Islet of Langerhans (tissue), 1 donor: ENCODE data around the gene PRIM2.
A peak's percentile ranks its signal among the peaks of the same experiment; 100 is the strongest.
"Not testable (repeated sequence)": the region's sequence is repeated elsewhere in the genome, so short reads cannot be mapped to it uniquely, and the experiment has no call there.

Experiments used
- FAIRE-seq: peaks from one replicate; lab custom pipeline; 2011; peaks lifted over from hg19 to GRCh38; lab: Jason Lieb, UNC

Gene PRIM2

DNA sequence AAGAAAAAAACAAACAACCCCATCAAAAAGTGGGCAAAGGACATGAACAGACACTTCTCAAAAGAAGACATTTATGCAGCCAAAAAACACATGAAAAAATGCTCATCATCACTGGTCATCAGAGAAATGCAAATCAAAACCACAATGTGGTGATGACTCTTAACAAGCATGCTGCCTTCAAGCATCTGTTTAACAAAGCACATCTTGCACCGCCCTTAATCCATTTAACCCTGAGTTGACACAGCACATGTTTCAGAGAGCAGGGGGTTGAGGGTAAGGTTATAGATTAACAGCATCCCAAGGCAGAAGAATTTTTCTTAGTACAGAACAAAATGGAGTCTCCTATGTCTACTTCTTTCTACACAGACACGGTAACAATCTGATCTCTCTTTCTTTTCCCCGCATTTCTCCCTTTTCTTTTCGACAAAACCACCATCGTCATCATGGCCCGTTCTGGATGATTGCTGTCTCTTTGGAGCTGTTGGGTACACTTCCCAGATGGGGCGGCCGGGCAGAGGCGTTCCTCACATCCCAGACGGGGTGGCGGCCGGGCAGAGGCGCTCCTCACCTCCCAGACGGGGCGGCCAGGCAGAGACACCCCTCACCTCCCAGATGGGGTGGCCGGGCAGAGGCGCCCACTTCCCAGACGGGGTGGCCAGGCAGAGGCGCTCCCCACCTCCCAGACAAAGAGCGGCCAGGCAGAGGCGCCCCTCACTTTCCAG is 7.2 kb upstream of the PRIM2 start:
- FAIRE-seq = not testable (repeated sequence)

DNA sequence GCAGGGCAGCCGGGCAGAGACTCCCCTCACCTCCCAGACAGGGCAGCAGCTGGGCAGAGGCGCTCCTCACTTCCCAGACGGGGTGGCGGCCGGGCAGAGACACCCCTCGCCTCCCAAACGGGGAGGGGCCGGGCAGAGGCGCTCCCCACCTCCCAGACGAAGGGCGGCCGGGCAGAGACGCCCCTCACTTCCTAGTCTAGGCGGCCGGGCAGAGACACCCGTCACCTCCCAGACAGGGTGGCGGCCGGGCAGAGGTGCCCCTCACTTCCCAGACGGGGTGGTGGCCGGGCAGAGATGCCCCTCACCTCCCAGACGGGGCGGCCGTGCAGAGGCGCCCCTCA is 6.6 kb upstream of the PRIM2 start:
- FAIRE-seq = no peak

DNA sequence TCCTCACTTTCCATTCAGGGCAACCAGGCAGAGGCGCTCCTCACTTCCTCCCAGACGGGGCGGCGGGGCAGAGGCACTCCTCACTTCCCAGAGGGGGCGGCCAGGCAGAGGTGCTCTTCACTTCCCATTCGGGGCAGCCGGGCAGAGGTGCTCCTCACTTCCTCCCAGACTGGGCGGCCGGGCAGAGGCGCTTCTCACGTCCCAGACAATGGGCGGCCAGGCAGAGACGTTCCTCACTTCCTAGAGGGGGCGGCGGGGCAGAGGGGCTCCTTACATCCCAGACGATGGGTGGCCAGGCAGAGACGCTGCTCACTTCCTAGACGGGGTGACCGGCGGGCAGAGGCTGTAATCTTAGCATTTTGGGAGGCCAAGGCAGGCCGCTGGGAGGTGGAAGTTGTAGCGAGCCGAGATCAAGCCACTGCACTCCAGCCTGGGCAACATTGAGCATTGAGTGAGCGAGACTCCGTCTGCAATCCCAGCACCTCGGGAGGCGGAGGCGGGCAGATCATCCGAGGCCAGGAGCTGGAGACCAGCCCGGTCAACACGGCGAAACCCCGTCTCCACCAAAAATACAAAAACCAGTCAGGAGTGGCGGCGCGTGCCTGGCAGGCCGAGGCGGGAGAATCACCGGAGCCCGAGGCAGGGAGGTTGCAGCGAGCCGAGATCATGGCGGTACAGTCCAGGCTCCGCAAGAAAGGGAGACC is 6.0 kb upstream of the PRIM2 start:
- FAIRE-seq = not testable (repeated sequence)

DNA sequence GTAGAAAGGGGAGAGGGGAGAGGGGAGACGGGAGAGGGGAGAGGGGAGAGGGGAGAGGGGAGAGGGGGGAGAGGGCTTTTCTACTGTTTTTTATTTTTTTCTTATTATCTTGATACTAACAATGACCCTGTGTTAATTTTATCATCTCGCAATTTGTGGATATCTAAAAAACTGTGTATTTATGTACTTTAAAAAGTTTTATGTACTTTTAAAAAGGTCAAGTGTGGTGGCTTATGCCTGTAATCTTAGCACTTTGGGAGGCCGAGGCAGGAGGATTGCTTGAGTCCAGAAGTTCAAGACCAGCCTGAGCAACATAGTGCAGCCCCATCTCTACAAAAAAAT is 5.5 kb upstream of the PRIM2 start:
- no peak for FAIRE-seq

DNA sequence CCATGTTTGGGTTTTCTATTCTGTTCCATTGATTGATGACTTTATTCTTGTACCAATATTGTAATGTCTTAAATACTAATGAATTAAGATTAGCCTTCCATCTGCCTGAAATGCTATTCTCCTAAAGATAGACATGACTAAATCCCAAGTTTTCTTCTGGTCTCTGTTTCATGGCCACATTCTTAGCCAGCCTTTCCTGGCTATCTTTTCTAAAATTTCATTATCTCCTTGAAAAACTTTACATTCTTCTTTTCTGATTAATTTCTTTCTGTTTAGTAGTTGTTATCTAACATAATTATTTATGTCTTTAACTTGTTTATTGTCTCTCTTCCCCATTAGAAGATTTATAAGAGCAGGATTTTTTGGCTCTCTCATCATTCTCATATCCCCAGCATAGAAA is 4.4 kb upstream of the PRIM2 start:
- FAIRE-seq = no peak

DNA sequence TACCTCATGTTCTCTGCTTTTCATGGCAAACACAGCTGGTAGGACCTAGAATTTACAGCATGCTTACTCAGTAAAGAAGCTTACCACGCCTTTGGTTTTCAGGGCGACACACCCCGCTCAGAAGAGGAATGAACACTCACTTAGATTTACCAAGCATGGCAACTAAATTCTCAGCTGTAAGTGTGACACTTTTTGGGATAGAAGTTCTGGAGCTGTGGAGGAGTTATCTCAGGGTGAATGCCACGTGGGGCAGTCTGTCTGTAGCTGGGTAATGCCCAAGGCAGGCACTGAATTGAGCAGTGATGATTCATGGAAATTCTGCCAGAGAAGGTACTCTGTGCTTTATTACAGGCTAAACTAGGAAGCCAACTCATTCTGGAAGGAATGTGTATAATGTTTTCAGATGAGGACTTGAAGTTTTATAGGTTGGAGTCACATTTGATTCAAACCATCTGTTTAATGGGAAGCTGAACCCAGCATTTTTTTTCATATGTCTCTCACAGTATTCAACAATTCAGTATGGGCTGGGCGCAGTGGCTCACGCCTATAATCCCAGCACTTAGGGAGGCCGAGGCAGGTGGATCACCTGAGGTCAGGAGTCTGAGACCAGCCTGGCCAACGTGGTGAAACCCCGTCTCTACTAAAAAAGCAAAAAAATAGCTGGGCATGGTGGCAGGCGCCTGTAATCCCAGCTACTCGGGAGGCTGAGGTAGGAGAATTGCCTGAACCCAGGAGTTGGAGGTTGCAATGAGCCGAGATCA is 3.5 kb upstream of the PRIM2 start:
- no peak for FAIRE-seq

DNA sequence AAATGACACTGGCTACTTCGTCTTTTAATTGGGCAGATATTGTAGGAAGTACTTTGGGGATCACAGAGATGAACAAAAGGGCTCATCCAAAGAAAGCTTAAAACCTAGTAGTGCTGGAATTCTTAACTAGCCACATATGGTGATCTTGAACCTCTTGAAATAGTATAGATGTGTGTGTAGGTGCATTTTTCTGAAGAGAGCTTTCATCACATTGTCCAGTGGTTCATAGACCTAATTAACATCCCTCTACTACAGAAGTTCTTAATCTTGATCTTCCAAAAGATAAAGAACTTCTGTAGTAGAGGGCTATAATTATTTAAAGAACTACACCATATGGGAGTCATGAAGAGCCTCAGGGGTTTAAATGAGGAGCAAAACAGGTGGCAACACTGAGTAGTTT is 2.3 kb upstream of the PRIM2 start:
- no peak for FAIRE-seq

DNA sequence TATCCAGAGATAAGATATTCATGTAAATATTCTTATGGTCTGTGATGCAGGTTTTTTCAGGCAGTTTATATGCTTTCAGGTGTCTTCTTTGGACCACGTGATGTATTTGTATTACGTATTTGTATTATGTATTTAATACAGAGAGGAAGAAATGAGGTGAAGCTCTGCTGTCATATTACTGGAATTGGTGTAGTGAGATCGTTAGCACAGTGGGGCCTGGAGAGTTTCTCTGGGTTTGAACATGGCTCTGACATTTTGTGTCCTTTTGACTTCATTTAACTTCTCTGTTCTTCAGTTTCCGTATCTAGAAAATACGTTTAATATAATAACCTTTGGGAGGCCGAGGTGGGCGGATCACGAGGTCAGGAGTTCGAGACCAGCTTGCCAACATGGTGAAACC is 1.6 kb upstream of the PRIM2 start:
- no peak for FAIRE-seq

DNA sequence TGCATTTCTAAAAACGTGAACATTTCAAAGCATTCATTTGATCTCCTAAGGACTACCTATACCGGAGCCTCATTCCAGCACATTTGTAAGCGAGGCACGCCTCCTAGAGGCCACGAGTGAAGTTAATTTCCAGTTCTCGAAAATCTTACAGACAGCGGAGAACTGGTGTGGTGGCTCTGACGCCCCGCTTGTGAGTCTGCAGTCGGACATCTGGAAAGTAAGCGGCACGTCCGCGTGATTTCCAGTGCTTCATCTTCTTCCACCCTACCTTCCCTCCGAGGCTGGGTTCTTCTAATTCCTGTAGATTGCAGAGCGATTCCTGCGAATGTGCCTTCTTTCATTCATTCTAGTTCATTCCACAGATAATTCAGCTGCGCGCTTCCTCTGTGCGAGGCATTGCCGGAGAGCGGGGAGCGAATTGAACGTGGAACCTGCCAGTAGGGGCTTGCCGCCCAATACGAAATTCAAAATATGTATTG is 810 bp upstream of the PRIM2 start:
- peak; percentile 90 for FAIRE-seq

DNA sequence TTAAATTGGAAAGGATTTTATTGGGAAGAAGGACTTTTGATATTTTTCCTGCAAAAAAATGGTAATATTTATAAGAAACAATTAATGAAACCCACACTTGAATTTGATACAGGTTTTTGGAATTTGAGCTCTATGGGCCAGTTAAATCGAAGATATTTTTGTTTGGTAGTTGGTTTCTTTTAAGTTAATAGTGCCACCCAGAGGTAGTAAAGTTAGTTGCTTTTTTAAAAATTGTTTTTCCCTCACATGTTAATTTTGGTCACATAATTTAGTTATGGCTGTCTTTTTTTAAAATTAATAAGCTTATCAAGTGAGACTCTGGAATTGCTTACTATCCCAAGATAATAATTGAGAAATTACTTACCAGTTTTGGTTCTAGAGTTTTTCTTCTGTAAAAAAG is 7.1 kb downstream of the PRIM2 start:
- FAIRE-seq = no peak

DNA sequence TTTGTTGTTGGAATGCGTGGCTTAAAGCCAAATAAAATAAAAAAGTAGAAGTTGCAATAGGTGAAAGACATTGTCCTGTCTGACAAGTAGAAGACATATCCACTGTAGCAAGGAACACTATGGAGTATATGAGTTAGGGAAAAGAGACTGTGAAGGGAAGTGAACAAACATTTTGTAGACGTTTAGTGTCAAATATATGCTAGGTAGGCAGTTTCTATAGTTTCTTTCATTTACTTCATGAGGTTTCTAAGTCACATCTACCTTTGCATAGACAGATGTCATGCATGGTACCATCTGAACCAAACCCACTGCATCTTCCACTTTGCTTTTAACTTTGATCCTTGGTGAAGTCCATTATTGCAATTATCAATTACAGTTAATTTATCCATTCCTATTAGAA is 9.9 kb downstream of the PRIM2 start:
- no peak for FAIRE-seq

DNA sequence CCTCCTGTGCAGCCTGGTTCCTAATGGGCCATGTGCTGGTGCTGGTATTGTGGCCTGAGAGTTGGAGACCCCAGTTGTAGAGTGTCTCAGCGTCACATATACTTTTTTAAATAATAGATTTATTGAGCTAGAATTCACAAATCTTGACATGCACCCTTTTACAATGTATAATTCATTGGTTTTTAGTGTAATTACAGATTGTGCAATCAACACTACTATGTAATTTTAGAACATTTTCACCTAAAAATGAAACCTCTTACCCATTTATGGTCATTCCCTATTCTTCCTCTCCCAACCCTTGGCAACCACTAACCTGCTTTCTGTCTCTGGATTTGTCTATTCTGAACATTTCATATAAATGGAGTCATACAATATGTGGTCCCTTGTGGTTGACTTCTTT is 10.6 kb downstream of the PRIM2 start:
- no peak for FAIRE-seq

DNA sequence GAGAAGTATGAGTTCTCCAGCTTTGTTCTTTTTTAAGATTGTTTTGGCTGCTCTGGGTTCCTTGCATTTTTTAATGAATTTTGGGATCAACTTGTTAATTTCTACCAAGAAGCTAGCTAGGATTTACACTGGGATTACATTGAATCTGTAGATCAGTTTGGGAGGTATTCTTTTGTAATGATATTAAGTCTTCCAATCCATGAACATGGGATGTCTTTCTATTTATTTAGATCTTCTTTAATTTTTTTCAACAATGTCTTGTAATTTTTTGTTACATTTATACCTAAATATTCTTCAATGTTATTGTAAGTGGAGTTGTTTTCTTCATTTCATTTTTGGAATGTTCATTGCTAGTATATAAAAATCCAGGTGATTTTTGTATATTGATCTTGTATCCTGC is 12.5 kb downstream of the PRIM2 start:
- FAIRE-seq = no peak

DNA sequence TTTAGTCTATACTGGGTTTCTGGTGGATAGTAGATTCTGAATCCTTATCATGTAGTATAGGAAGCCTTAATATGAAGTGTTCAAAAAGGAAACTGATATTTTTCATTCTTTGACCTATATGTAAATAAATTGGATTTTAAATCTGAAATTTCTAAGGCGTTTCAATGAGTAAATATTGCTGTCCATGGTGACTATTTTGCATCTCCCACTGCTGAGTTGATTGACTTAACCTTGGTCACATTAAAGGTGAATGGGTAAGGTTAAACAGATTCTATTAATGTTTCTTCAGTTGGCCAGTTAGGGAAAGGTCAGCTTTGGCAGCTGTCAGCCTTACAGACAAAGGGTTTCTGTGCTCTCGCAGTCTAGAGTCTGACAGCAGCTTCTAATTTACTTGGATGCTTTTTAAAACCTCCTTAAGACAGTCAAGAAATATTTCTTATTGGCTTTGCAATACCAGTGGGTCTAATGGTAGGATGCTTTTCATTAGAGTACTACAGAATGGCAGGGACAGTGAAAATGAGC is 24.8 kb downstream of the PRIM2 start:
- FAIRE-seq = no peak

DNA sequence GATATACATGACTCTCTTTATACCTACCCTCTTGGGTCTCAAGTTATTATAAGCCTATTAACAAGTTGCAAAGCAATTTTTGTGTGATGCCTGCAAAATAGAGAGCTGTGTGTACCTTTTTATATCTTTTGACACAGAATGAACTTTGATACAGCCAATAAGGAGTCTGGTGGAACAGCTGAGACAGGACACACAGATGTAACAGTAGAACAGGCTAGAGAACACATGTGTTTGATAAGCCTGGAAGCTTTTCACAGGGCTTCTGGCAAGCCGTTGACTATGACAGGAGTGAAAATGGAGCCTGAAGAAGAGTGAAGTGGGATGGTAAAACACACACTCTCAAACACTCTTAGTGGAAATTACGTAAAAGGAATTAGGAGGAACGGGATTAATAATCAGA is 25.9 kb downstream of the PRIM2 start:
- not testable (repeated sequence) for FAIRE-seq

DNA sequence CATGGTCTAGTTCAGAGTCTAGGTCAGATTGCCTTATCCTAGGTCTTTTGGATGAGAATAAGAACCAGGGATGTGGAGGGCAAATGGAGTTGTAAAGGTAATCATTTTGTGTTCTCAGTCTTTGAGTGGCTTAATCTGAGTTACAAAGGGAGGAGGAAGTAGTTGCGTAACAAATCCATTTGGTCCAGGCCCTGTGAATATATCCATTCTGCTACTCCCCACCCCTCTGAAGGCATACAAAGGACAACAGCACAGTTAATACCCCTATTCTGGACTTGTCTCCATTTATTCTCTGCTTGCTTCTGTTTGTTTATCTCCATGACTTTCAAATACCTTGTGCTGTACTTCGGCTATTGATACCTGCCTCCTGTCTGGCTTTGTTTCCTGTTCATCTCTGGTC is 29.3 kb downstream of the PRIM2 start:
- not testable (repeated sequence) for FAIRE-seq

DNA sequence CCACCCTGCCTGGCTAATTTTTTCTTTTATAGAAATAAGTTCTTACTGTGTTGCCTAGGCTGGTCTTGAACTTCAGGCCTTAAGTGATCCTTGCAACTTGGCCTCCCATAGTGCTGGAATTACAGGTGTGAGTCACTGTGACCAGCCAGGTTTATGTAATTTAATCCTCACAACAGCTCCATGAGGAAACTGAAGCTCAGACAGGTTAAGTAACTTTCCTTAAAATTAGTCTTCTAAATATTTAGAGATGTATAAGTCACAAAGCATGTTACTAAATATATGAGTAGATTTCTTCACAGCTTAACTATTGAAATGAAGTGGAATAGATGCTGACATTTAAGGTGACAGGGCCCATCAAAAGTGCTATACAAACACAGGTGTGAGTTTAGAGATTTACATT is 30.2 kb downstream of the PRIM2 start:
- not testable (repeated sequence) for FAIRE-seq

DNA sequence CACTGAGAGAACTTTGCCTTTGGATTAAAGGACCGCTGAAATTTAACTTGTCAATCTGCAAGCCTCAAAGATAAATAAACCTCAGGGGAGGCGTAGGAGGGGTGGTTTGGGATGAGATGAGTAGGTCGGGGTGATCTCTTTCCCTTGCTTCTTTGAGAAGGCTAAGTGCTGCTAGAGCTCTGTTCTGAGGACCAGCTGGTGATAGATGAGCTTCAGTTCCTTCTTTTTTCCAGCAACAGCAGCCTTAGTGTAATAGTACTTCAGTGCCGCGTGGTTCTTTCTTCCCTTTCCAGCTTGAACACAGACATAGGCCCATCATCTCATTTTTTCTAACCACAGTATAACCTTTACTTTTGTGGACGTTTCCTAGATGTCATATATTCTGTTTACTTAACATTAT is 33.0 kb downstream of the PRIM2 start:
- not testable (repeated sequence) for FAIRE-seq

DNA sequence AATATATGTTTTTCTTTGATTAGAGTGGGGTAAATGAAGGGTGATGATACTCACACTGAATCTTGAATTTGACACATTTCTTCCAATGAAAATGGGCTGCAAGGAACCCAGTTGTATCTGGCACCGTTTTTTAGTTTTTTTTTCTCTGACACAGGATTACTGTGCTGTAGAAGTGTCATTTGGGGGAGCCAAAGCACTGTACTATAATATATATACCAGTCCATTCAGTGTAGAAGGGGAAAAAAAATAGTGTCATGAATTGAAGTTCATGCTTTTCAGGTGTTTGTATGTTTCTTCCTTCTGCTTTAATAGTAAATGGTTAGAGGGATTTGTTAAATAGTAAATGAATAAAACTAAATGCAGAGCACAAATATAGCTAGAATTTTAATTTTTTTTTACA is 35.2 kb downstream of the PRIM2 start:
- not testable (repeated sequence) for FAIRE-seq

DNA sequence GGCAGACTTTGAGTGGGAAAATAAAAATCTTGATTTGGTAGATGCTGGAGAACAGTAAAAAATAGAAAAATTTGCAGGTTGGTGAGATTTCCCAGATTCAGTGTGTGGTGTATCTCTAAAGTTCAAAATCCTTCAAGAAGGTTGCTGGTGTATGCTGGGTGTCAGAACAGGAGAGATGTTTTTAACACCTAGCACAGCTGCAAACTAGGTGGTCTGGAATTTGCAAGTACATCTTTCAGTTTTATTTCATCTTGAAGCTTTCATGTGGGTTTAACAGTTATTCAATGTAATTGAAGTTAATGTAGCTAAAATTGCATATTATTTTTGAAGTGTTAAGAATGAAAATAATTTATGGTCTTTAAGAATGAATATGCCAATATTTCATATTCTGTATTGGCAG is 40.9 kb downstream of the PRIM2 start:
- not testable (repeated sequence) for FAIRE-seq

DNA sequence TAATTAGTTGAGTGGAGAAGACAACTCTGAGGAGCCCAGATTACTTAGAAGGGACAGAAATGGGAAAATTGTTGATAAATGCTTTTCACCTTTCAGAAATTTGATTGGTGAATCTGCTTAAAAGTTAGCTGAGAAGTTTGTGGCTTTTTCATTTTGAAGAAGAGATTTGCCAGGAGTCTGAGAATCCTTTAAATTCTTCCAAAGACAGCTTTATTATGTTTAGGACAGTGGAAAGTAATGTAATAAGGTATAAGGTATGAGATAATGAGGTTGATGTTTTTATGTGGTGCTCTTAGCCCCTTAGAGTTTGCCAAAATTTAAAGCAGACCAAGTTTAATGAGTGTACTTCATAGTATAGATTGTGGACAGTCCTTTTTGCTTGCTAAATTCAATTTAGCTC is 42.3 kb downstream of the PRIM2 start:
- FAIRE-seq = not testable (repeated sequence)

DNA sequence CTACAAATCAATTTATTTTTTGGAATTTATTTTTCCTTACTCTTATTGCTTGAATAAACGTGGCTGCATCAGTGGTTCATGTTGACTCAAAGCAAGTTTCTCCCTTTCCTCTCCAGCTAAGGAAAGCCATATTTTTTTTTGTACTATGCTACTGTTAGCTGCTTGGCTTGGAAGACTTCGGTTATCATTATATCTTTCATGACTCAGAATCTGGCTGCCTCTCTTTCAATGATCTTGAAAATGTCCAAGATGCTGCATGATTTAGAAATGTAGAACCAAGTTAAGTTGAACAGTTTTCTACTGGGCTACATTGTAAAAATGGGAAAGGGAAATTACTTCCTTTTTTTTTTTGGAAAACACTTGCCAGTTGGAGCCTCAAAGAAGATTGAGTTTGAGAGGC is 44.9 kb downstream of the PRIM2 start:
- FAIRE-seq = not testable (repeated sequence)

DNA sequence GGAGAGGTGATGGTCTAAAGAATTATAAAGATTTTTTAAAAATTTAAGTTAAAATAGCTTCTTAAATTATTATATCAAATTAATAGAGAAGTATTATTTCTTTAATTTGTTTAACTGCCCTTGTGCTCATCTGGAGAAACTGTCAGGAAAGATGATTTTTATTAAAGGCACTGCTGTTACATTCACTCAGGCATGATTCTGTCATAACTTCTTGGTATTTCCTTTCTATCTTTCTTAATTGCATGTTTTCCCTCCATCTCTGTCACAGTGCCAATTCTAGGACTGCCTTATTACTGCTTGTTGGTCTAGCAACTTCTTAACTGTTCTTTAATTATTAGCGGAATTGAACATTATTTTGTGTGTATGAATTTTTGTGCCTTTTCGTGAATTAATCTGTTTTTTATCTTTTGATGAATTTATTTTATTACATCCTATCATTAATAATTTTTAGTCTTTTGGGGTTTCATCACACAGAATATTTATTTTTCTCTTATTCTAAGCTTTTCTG is 47.7 kb downstream of the PRIM2 start:
- not testable (repeated sequence) for FAIRE-seq
